Measurements from ENCODE around the gene KRTAP19-3.

The KRTAP19-3 gene

DNA sequence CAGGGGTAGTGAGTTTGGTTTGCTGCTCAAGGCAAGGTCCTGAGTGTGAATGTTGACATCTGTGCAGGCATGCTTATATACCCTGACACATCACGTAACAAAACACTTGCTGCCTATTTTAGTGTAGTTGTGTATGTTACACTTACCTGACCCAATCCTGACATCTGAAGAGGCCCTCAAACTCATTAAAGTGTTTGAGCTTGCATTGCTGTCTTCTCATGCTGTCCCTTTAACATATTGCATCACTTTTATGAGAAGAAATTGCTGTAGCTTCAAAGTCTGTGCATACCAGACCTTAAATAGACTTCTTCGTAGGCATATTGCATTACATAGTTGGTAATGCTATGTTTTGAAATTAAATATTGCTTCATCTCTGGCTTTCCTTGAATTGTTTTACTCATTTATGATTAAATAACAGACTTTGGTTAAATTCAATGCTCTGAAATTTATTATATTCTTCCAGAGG is at the start of gene KRTAP19-3:
TSS of gene KRTAP19-3 (minus strand) at position 51 of the 466 bp plus-strand sequence. CDS start 56 bp downstream, outside the sequence.
- no peak for DNase-seq

GRCh38 chr21:30518876-30519275 is 27.1 kb upstream of the KRTAP19-3 start:
- DNase-seq: no peak

DNA sequence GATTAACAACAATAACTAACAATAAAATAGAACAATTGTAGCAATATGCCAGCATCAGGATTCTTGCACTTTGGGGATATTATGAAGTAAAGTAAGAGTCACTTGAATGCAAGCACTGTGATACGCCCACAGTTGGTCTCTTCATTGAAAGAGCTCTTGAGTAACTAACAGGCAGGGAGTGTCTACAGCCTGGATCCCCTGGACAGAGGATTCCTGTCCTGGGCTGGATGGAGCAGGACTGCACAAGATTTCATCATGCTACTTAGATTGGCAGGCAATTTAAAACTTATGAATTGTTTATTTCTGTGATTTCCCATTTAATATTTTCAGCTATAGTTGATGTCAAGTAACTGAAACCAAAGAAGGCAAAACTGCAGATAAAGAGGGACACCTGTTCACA is 23.9 kb upstream of the KRTAP19-3 start:
- no peak for DNase-seq

DNA sequence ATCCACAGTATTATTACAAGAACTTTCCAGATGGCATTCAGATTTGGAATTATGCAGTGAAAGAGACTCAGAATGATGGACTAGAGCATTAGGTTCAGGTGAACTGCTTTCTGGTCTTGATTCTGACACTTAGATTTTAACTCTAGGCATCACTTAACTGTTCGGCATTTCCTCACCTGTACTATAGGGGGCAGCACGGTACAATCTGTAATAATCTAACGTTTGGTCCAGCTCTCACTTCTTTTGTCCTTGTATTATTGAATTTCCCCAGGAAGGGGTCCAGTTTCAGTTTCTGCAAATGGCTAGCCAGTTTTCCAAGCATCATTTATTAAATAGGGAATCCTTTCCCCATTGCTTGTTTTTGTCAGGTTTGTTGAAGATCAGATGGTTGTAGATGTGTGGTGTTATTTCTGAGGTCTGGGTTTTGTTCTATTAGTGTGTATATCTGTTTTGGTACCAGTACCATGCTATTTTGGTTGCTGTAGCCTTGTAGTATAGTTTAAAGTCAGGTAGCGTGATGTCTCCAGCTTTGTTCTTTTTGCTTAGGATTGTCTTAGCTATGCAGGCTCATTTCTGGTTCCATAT is 13.9 kb upstream of the KRTAP19-3 start:
- peak; percentile 33 to 46 for DNase-seq

GRCh38 chr21:30502041-30502440 is 10.2 kb upstream of the KRTAP19-3 start, which contains the start of gene KRTAP19-5:
TSS of gene KRTAP19-5 (minus strand) at chr21:30502141. CDS start at chr21:30502090, 51 bp downstream.
- no peak for DNase-seq

GRCh38 chr21:30497065-30497464 is 5.3 kb upstream of the KRTAP19-3 start, which contains the start of gene KRTAP19-4:
TSS of gene KRTAP19-4 (minus strand) at chr21:30497165. CDS start at chr21:30497110, 55 bp downstream.
- DNase-seq: no peak

- DNase-seq: no peak
Observed at GRCh38 chr21:30487336-30487735, 4.5 kb downstream of the KRTAP19-3 start, which contains the start of gene KRTAP19-2. TSS of gene KRTAP19-2 (minus strand) at chr21:30487436. CDS start at chr21:30487348, 88 bp downstream.

DNA sequence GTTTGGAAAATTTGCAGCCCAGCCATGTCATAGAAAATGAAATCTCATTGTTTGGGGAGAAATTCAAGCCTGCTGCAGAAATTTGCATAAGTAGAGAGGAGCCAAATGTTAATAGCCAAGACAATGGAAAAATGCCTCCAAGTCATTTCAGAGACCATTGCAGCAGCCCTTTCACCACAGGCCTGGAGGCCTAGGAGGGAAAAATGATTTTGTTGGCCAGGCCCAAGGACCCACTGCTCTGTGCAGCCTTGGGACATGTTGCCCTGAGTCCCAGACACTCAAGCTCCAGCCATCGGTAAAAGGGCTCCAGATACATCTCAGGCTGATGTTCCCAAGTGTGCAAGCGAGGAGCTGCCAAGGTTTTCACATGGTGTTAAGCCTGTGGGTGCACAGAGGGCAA is 5.6 kb downstream of the KRTAP19-3 start:
- DNase-seq: no peak

- DNase-seq: no peak
Observed at GRCh38 chr21:30482130-30482529, 9.7 kb downstream of the KRTAP19-3 start.

DNA sequence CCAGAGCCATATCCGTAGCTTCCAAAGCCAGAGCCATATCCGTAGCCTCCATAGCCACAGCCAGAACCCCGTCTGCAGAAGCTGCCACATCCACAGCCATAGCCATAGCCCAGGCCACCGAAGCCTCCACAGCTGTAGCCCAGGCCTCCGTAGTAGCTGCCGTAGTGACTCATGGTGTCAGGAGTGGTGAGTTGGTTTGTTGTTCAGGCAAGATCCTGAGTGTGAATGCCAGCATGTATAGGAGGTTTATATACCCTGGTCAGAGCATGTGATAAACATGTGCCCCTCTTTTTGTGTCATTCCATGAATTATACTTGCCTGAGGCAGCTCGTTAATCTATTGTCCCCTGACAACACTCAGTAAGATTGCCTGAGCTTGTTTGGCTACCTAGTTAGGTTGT is 11.7 kb downstream of the KRTAP19-3 start, which contains the start of gene KRTAP19-1:
TSS of gene KRTAP19-1 (minus strand) at position 223 of the 400 bp plus-strand sequence. CDS start at position 173, 50 bp downstream.
- no peak for DNase-seq

DNA sequence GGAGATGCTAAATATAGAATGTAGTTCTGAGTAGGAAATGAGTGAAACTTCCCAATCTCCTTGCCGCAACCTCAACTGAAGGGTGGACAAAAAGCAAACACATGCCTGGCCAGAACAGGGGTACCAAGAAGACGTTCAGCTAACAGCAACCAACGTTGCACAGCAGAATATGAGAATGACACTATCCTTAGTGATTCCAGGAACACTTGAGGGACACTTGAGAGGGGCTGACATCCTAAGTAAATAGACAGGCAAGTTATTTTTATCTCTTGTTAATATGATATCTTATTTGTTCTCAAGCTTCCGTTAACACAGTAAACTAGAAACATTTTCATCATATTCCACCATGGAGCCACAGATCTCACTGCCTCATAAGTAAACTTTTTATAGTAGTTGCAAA is 12.6 kb downstream of the KRTAP19-3 start:
- no peak for DNase-seq

GRCh38 chr21:30478004-30478403 is 13.8 kb downstream of the KRTAP19-3 start:
- no peak for DNase-seq

DNA sequence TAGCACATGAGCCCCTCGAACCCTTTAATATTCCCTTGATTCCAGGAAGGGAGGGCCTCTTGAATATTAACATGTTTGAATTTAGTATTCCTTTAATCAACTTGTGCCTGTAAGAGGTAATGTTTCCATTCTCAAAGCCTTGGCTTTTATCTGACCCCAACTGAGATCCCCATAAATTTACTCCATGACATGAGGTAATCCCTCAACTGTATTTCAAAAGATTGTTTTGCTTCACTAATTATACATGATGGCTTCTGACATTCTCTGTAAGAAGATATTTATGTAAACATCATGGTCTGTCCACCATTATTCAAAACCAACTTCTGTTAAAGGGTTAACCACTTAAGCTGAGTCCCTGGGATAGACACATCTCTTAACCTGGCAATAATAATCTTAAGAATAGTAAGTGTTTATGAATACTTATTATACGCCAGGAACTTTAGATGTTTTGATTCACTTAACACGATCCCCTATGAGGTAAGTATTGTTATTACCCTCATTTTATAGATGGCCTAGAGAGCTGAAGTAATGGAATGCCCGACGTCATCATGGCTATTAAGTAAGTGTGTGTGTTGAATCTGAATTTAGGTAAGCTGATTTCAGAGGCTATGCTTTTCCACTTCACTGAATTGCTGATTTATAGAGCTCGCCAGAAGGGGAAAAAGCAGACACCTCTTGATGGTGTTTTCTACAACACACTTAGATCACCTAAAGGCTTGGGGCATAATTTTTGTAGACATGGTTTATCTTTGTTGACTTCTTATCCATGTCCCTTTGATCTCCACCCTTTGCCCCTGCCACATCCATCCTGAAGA is 22.7 kb downstream of the KRTAP19-3 start:
- no peak for DNase-seq

DNA sequence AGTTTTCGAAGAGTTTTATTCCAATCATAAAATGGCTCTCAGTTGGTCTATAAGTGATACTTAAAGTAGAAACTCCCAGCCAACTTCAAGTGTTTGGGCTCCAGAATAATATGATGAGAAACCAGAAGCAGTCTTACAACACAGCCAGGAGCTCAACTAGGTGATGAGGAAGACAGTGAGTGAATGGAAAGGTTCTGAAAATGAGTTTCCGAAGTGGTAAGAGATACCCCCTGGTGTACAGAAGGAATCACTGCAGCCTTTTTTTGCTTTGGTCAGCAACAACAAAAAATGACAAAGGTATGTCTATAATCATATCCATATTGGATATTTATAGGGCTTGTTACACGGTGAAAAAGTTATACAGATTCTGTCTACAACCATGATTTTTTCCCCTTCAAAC is 28.1 kb downstream of the KRTAP19-3 start:
- no peak for DNase-seq

- DNase-seq: no peak
Observed at GRCh38 chr21:30448514-30448913, 43.3 kb downstream of the KRTAP19-3 start.

GRCh38 chr21:30447056-30447455 is 44.8 kb downstream of the KRTAP19-3 start:
- DNase-seq: no peak

DNA sequence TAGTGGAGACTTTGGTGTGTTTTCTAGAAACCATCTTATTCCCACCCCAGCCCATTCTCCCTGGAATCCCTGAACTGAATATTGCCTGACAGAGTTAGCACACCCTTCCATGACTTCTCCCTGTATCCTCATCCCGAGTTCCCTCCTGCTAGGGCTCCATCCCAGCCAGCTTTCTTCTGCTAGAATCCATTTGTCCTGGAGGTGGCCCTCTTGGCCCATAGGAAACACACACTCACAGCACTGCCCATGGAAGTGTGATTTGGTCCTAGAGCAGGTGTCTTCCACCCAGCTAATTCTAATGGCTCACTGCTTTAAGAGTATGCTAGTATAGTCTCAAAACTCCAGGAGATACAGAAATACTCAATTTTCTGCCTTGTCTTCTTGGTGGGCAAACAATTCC is 47.6 kb downstream of the KRTAP19-3 start:
- DNase-seq: no peak

DNA sequence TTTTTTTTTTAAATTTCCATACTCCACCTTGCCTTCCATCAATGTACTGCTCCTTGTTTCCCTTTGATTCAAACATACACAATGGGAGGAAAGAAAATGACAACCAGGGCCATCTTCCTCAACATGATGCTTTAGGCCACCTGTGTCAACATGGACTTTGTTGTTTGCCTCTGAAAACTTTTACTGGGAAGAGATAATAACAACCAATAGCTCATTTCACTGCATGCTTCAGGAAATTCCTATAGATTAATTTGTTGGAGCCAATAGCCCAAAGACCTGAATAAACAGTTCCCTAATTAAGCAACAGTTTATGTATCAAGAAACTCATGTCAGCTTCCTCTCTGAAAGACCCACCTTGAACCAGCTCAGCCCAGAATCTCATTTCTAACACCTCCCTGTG is 48.6 kb downstream of the KRTAP19-3 start:
- no peak for DNase-seq

Data from NCI-H2081 (cell line).